Measurements from ENCODE around the gene SLC17A3. TPM values are rescaled to one million over a fixed set of nuclear protein-coding genes. Genes with fewer than 3 reads are reported as not detected.

The SLC17A3 gene
- total and polyA plus RNA-seq, 2 experiments from 2014 or later, result 0.23 to 0.57 TPM

- no peak overlapping the region for H3K4me2 ChIP-seq
- no peaks in the 10 kb centered on the region for H3K9me3 ChIP-seq (ENCODE audit: low read depth)
- no peak for DNase-seq (ENCODE audit: low spot score)
- H3K27me3 ChIP-seq, result no peaks in the 10 kb centered on the region
- H3K9me2 ChIP-seq (replicated peaks; ENCODE audit: insufficient read depth), result no peaks in the 10 kb centered on the region
- H4K20me1 ChIP-seq (ENCODE audit: insufficient read depth, poor library complexity, severe bottlenecking), result no peaks in the 10 kb centered on the region
- TF ChIP-seq EZH2phosphoT487 (IDR thresholded peaks at IDR 0.05; ENCODE audit: low read depth, severe bottlenecking, unreplicated experiment) (no peak), EZH2 (IDR thresholded peaks at IDR 0.05; ENCODE audit: borderline replicate concordance) (no peak)
- TF ChIP-seq, protein P1, sequence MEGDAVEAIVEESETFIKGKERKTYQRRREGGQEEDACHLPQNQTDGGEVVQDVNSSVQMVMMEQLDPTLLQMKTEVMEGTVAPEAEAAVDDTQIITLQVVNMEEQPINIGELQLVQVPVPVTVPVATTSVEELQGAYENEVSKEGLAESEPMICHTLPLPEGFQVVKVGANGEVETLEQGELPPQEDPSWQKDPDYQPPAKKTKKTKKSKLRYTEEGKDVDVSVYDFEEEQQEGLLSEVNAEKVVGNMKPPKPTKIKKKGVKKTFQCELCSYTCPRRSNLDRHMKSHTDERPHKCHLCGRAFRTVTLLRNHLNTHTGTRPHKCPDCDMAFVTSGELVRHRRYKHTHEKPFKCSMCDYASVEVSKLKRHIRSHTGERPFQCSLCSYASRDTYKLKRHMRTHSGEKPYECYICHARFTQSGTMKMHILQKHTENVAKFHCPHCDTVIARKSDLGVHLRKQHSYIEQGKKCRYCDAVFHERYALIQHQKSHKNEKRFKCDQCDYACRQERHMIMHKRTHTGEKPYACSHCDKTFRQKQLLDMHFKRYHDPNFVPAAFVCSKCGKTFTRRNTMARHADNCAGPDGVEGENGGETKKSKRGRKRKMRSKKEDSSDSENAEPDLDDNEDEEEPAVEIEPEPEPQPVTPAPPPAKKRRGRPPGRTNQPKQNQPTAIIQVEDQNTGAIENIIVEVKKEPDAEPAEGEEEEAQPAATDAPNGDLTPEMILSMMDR (IDR thresholded peaks at IDR 0.05; ENCODE audit: poor library complexity), result no peak
- H3K27ac ChIP-seq, result no peak overlapping the region
- H2AFZ ChIP-seq, result no peak overlapping the region
- no peaks in the 10 kb centered on the region for H3K4me1 ChIP-seq (ENCODE audit: insufficient read depth)
- H3K36me3 ChIP-seq (replicated peaks; ENCODE audit: insufficient read depth, low read depth), result no peaks in the 10 kb centered on the region
- H3K4me3 ChIP-seq, result no peak overlapping the region
- WGBS (ENCODE audit: low lambda C conversion rate, missing lambda C conversion rate), result 90% methylated on average over 3 of the region's 3 CpGs
- no peaks in the 10 kb centered on the region for H3K79me2 ChIP-seq
Measured at GRCh38 chr6:25866011-25866410, 8.0 kb downstream of the SLC17A3 start.

DNA sequence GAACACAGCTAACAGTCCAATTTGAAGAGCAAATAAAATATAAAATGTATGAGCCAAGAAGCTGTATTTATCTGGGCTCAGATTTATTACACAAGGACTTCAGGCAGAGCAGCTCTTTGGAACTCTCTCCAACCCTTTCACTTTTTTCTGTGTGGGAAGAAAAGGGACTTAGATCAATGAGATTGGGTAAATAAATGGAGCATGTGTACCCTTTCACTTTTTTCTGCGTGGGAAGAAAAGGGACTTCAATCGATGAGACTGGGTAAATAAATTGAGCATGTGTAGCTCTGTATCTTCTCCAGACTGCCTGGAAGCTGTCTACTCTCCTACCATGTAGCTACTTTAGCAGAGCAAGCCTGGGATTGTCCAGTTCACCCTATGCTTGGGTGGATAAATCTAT is 10.7 kb downstream of the SLC17A3 start:
- Histone ChIP-seq H3K79me2 (no peaks in the 10 kb centered on the region), H3K4me2 (no peak overlapping the region), H3K4me3 (no peak overlapping the region), H3K4me1 (ENCODE audit: insufficient read depth) (no peaks in the 10 kb centered on the region), H2AFZ (no peak overlapping the region), H3K36me3 (replicated peaks; ENCODE audit: insufficient read depth, low read depth) (no peaks in the 10 kb centered on the region), H3K27ac (no peak overlapping the region), H3K27me3 (no peaks in the 10 kb centered on the region), H3K9me2 (replicated peaks; ENCODE audit: insufficient read depth) (no peaks in the 10 kb centered on the region), H4K20me1 (ENCODE audit: insufficient read depth, poor library complexity, severe bottlenecking) (no peaks in the 10 kb centered on the region), H3K9me3 (ENCODE audit: low read depth) (no peaks in the 10 kb centered on the region)
- DNase-seq (ENCODE audit: low spot score), result no peak
- WGBS (ENCODE audit: low lambda C conversion rate, missing lambda C conversion rate), result 50% methylated on average over 2 of the region's 2 CpGs
- no peak for TF ChIP-seq EZH2 (IDR thresholded peaks at IDR 0.05; ENCODE audit: borderline replicate concordance)
- TF ChIP-seq, protein P1 (IDR thresholded peaks at IDR 0.05; ENCODE audit: poor library complexity), result no peak
- no peak for TF ChIP-seq EZH2phosphoT487 (IDR thresholded peaks at IDR 0.05; ENCODE audit: low read depth, severe bottlenecking, unreplicated experiment)

DNA sequence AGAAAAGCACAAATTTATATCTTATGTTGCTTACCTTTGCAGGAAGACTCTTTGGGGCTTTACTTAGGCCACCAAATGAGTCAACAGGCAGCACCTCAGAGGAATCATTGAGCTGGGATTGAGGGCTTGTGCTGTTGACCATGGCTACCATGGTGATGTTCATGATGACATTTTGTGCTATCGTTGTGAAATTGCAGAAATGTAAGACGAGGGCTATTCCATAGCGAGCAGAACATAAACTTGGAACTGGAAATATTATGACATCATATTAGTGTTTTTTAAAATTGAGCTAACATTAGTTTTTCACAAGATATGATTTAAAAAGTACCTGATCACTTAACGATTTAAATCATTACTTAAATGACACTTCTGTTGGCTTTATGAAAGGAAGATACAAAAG is 11.8 kb downstream of the SLC17A3 start:
- Histone ChIP-seq H3K4me3 (no peak overlapping the region), H3K4me2 (no peak overlapping the region), H3K27me3 (no peaks in the 10 kb centered on the region), H3K9me3 (ENCODE audit: low read depth) (no peaks in the 10 kb centered on the region), H3K27ac (no peak overlapping the region), H3K79me2 (no peaks in the 10 kb centered on the region), H3K36me3 (replicated peaks; ENCODE audit: insufficient read depth, low read depth) (no peaks in the 10 kb centered on the region), H4K20me1 (ENCODE audit: insufficient read depth, poor library complexity, severe bottlenecking) (no peaks in the 10 kb centered on the region), H2AFZ (no peak overlapping the region), H3K4me1 (ENCODE audit: insufficient read depth) (no peaks in the 10 kb centered on the region), H3K9me2 (replicated peaks; ENCODE audit: insufficient read depth) (no peaks in the 10 kb centered on the region)
- TF ChIP-seq, protein P1 (IDR thresholded peaks at IDR 0.05; ENCODE audit: poor library complexity), result no peak
- no peak for TF ChIP-seq EZH2phosphoT487 (IDR thresholded peaks at IDR 0.05; ENCODE audit: low read depth, severe bottlenecking, unreplicated experiment)
- TF ChIP-seq EZH2 (IDR thresholded peaks at IDR 0.05; ENCODE audit: borderline replicate concordance), result no peak
- 93% methylated on average over 4 of the region's 4 CpGs for WGBS (ENCODE audit: low lambda C conversion rate, missing lambda C conversion rate)
- no peak for DNase-seq (ENCODE audit: low spot score)

DNA sequence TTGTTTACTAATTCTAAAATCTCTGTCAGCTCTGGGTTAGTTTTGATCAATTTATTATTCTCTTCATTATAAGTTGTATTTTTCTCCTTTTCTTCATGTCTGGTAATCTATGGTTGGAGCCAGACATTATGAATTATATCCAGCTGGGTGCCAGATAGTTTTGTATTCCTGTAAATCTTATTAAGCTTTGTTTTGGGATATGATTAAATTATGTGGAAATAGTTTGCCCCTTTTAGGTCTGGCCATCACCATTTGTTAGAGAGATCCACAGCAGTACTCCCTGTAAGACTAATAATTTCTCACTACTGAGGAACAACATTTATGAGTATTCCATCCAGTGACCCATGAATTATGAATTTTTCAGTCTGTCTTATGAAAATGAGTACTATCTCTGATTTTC is 21.3 kb downstream of the SLC17A3 start:
- H3K9me3 ChIP-seq (ENCODE audit: low read depth), result no peaks in the 10 kb centered on the region
- no peak overlapping the region for H2AFZ ChIP-seq
- H3K4me2 ChIP-seq, result no peak overlapping the region
- H3K9me2 ChIP-seq (replicated peaks; ENCODE audit: insufficient read depth), result no peaks in the 10 kb centered on the region
- no peak overlapping the region for H3K4me3 ChIP-seq
- no peak overlapping the region for H3K27ac ChIP-seq
- H3K4me1 ChIP-seq (ENCODE audit: insufficient read depth), result no peaks in the 10 kb centered on the region
- H3K36me3 ChIP-seq (replicated peaks; ENCODE audit: insufficient read depth, low read depth), result no peaks in the 10 kb centered on the region
- no peak for TF ChIP-seq EZH2phosphoT487 (IDR thresholded peaks at IDR 0.05; ENCODE audit: low read depth, severe bottlenecking, unreplicated experiment)
- TF ChIP-seq, protein P1 (IDR thresholded peaks at IDR 0.05; ENCODE audit: poor library complexity), result no peak
- no peak for TF ChIP-seq EZH2 (IDR thresholded peaks at IDR 0.05; ENCODE audit: borderline replicate concordance)
- H3K79me2 ChIP-seq, result no peaks in the 10 kb centered on the region
- H3K27me3 ChIP-seq, result no peaks in the 10 kb centered on the region
- DNase-seq (ENCODE audit: low spot score), result no peak
- H4K20me1 ChIP-seq (ENCODE audit: insufficient read depth, poor library complexity, severe bottlenecking), result no peaks in the 10 kb centered on the region
